Suprapubic skin (tissue), 4 donors: ENCODE measurements around the gene TFPI. TPM values are rescaled to one million over a fixed set of nuclear protein-coding genes. Genes with fewer than 3 reads are reported as not detected.

Experiments
- DNase-seq, 2 donors: peaks; one replicate each; pipeline ENCODE4 v3.0.0-alpha.2; 2019; ENCODE audit warnings: low spot score in 2 of 2
- H3K27ac ChIP-seq: fragments of 200-600 bp; sonication (generic); one replicate; pipeline ENCODE4 v1.5.1; 2019
- H3K27me3 ChIP-seq: fragments of 200-600 bp; sonication (generic); one replicate; pipeline ENCODE4 v1.5.1; 2019
- H3K36me3 ChIP-seq: fragments of 200-600 bp; sonication (generic); one replicate; pipeline ENCODE4 v1.5.1; 2019
- H3K4me1 ChIP-seq: fragments of 200-600 bp; sonication (generic); one replicate; pipeline ENCODE4 v1.5.1; 2019
- H3K4me3 ChIP-seq: fragments of 200-600 bp; sonication (generic); one replicate; pipeline ENCODE4 v1.5.1; 2019; ENCODE audit warnings: mild to moderate bottlenecking
- H3K9me3 ChIP-seq: fragments of 200-600 bp; sonication (generic); one replicate; pipeline ENCODE4 v1.5.1; 2019
- CTCF ChIP-seq, 2 donors: fragments of 200-600 bp in 1 of 2; fragments of 450-650 bp in 1 of 2; sonication (generic) in 1 of 2; IDR thresholded peaks; one replicate each; pipeline ENCODE4 v1.5.1; 2016 to 2019; ENCODE audit warnings: antibody characterized with exemption in 2 of 2, mild to moderate bottlenecking in 1 of 2, moderate library complexity in 1 of 2
- EP300 ChIP-seq: sonication (generic); formaldehyde crosslinking; IDR thresholded peaks from one replicate; pipeline ENCODE4 v1.6.1; 2017; ENCODE audit warnings: antibody characterized with exemption
- POLR2A ChIP-seq, 2 donors: fragments of 450-650 bp; IDR thresholded peaks; one replicate each; pipeline ENCODE4 v1.6.1; 2017; ENCODE audit warnings: antibody characterized with exemption in 2 of 2, mild to moderate bottlenecking in 2 of 2, moderate library complexity in 2 of 2
- POLR2AphosphoS5 ChIP-seq, 3 donors: sonication (generic); formaldehyde crosslinking; IDR thresholded peaks; one replicate each; pipeline ENCODE4 v1.6.1; 2017; ENCODE audit warnings: antibody characterized with exemption in 3 of 3
- WGBS: methylation state at CpG from one replicate; pipeline ENCODE4 v1.1.5; 2018; 5-methylcytosine and 5-hydroxymethylcytosine counted together
- total RNA-seq, 4 donors: library from RNA; depleted of rRNA; stranded (reverse); fragments of >200 nt; gene quantifications; one replicate each; pipeline ENCODE4 v1.1.0, GENCODE V29; 2016

TFPI gene
- total RNA-seq, 4 donors from 2014 or later, result 6.3 to 23.1 (median 18.0) TPM

GRCh38 chr2:187586011-187586641, 31.9 kb upstream of the TFPI start:
- Histone ChIP-seq H3K27me3 (no peaks in the 10 kb centered on the region), H3K4me3 (no peak overlapping the region), H3K36me3 (no peaks in the 10 kb centered on the region), H3K9me3 (no peaks in the 10 kb centered on the region), H3K27ac (no peak overlapping the region), H3K4me1 (peaks cover 3% of the 10 kb centered on the region)
- TF ChIP-seq POLR2AphosphoS5 (IDR thresholded peaks at IDR 0.05) (no peak), EP300 (no peak), CTCF (IDR thresholded peaks at IDR 0.05) (no peak), POLR2A (IDR thresholded peaks at IDR 0.05) (no peak)
- WGBS, result 77% methylated on average over 4 of the region's 4 CpGs
- DNase-seq, result no peak

GRCh38 chr2:187581125-187581896, 27.1 kb upstream of the TFPI start:
- H3K27me3 ChIP-seq, result no peaks in the 10 kb centered on the region
- no peaks in the 10 kb centered on the region for H3K36me3 ChIP-seq
- no peak for DNase-seq
- TF ChIP-seq EP300 (no peak), POLR2A (IDR thresholded peaks at IDR 0.05) (no peak), POLR2AphosphoS5 (IDR thresholded peaks at IDR 0.05) (no peak), CTCF (IDR thresholded peaks at IDR 0.05) (peak; percentile 47 to 60)
- H3K4me1 ChIP-seq, result peaks cover 7% of the 10 kb centered on the region
- H3K27ac ChIP-seq, result no peak overlapping the region
- WGBS, result 8% methylated on average over 4 of the region's 4 CpGs
- no peaks in the 10 kb centered on the region for H3K9me3 ChIP-seq
- H3K4me3 ChIP-seq, result peak overlapping the region; percentile 23

- Histone ChIP-seq H3K36me3 (no peaks in the 10 kb centered on the region), H3K27ac (no peak overlapping the region), H3K4me3 (peak overlapping the region; percentile 23), H3K4me1 (peaks cover 7% of the 10 kb centered on the region), H3K27me3 (no peaks in the 10 kb centered on the region), H3K9me3 (no peaks in the 10 kb centered on the region)
- DNase-seq, result no peak
- 36% methylated on average over 7 of the region's 7 CpGs for WGBS
- TF ChIP-seq CTCF (IDR thresholded peaks at IDR 0.05), result peak in 1 of 2 donors; percentile 16
- TF ChIP-seq POLR2A (IDR thresholded peaks at IDR 0.05), result no peak
- TF ChIP-seq EP300, result no peak
- no peak for TF ChIP-seq POLR2AphosphoS5 (IDR thresholded peaks at IDR 0.05)
Measured at GRCh38 chr2:187580462-187581124, 26.4 kb upstream of the TFPI start.

- Histone ChIP-seq H3K4me1 (peaks cover 7% of the 10 kb centered on the region), H3K9me3 (no peaks in the 10 kb centered on the region), H3K27ac (no peak overlapping the region), H3K27me3 (no peaks in the 10 kb centered on the region), H3K4me3 (no peak overlapping the region), H3K36me3 (no peaks in the 10 kb centered on the region)
- 90% methylated on average over 2 of the region's 2 CpGs for WGBS
- DNase-seq, result no peak
- TF ChIP-seq POLR2AphosphoS5 (IDR thresholded peaks at IDR 0.05), result no peak
- TF ChIP-seq POLR2A (IDR thresholded peaks at IDR 0.05), result no peak
- TF ChIP-seq CTCF (IDR thresholded peaks at IDR 0.05), result no peak
- TF ChIP-seq EP300, result no peak
Measured at GRCh38 chr2:187577310-187577709, 23.1 kb upstream of the TFPI start.

GRCh38 chr2:187576906-187577305, 22.7 kb upstream of the TFPI start:
- TF ChIP-seq EP300 (no peak), POLR2A (IDR thresholded peaks at IDR 0.05) (no peak), POLR2AphosphoS5 (IDR thresholded peaks at IDR 0.05) (no peak), CTCF (IDR thresholded peaks at IDR 0.05) (no peak)
- Histone ChIP-seq H3K4me1 (peaks cover 7% of the 10 kb centered on the region), H3K36me3 (no peaks in the 10 kb centered on the region), H3K27me3 (no peaks in the 10 kb centered on the region), H3K27ac (no peak overlapping the region), H3K4me3 (no peak overlapping the region), H3K9me3 (no peaks in the 10 kb centered on the region)
- no peak for DNase-seq
